Esophagus (tissue), 2 donors: Measurements from ENCODE around the gene CFL1. TPM values are rescaled to one million over a fixed set of nuclear protein-coding genes. Genes with fewer than 3 reads are reported as not detected.
A peak's percentile ranks its signal among the peaks of the same experiment; 100 is the strongest.

Experiments
- H3K27ac ChIP-seq, 2 donors: one replicate each; pipeline ENCODE4 v1.5.1; 2013; ENCODE audit warnings: low read depth in 2 of 2, mild to moderate bottlenecking in 2 of 2, inconsistent platforms in 1 of 2, low read length in 1 of 2, moderate library complexity in 1 of 2
- H3K27me3 ChIP-seq, 2 donors: one replicate each; pipeline ENCODE4 v1.6.1; 2013; ENCODE audit warnings: low read length in 2 of 2, control low read depth in 1 of 2, mild to moderate bottlenecking in 1 of 2; ENCODE audit not compliant: insufficient read depth in 2 of 2, control insufficient read depth in 1 of 2
- H3K36me3 ChIP-seq, 2 donors: one replicate each; pipeline ENCODE4 v1.6.1; 2013; ENCODE audit warnings: low read length in 1 of 2; ENCODE audit not compliant: control insufficient read depth in 2 of 2, insufficient read depth in 2 of 2
- H3K4me1 ChIP-seq, 2 donors: one replicate each; pipeline ENCODE4 v1.6.1; 2013; ENCODE audit warnings: low read length in 1 of 2; ENCODE audit not compliant: control insufficient read depth in 2 of 2, insufficient read depth in 2 of 2
- H3K4me3 ChIP-seq, 2 donors: one replicate each; pipeline ENCODE4 v1.5.1; 2013; ENCODE audit warnings: low read length in 2 of 2, mild to moderate bottlenecking in 2 of 2, low read depth in 1 of 2, moderate library complexity in 1 of 2
- H3K9me3 ChIP-seq, 2 donors: one replicate each; pipeline ENCODE4 v1.6.1; 2013; ENCODE audit warnings: mild to moderate bottlenecking in 2 of 2, low read depth in 1 of 2, low read length in 1 of 2, moderate library complexity in 1 of 2; ENCODE audit not compliant: control insufficient read depth in 2 of 2, insufficient read depth in 1 of 2
- WGBS, 2 donors: extraction: QIAGEN DNeasy Blood & Tissue Kit; methylation state at CpG; one replicate each; pipeline ENCODE4 v1.1.7; 2013; 5-methylcytosine and 5-hydroxymethylcytosine counted together
- polyA plus RNA-seq, 2 donors: library from polyadenylated mRNA; stranded (reverse); fragments of 200-250 nt; gene quantifications; one replicate each; pipeline ENCODE4 v1.2.3, GENCODE V29; 2013
- donor health status: healthy with polysubstance abuse.
- donor health status: Bipolar disorder and iron deficiency.

The CFL1 gene
- polyA plus RNA-seq, 2 donors: 361 to 694 TPM

DNA sequence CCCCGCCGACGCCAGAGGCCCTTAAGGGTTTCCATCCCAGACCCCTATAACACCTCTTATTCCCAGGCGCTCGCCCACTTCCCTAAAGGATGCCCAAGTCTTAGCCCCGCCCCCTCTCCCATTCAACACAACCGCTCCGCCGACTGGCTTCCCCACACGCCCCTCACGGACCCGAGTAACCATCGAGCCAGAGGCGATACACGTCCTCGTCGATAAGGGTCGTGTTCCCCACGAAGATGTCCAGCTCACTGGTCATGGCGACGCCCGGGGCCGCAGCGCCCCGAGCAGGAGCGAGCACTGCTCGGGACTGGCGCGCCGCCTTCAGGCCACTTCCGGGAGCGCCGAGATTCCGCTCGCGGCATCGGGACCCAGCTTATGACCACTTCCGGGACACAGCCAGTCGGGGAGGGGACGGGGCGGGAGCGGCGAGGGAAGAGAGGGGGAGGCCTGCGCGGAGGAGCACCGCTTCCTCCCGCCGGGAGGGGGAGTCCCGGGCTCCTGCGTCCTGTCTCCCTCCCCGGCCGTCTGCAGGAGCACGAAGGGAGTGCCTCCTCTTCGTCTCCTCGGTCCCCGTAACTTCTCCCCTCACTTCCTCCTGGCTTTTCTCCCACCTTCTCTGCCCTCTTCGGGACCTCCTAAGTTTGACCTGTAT, 30.3 kb upstream of the CFL1 start, which contains the start of gene FIBP:
FIBP (minus strand) TSS at position 309 of the 652 bp plus-strand sequence; CDS start at position 256, 53 bp downstream.
- no peaks in the 10 kb centered on the region for H3K27me3 ChIP-seq
- H3K4me3 ChIP-seq: peak within 1 kb of the TSS; percentile 54 to 68
- peak within 1 kb of the TSS; percentile 97 to 98 for H3K27ac ChIP-seq
- peaks cover 0 to 21% of the 10 kb centered on the region in 2 donors for H3K36me3 ChIP-seq
- H3K4me1 ChIP-seq: peaks cover 5 to 13% of the 10 kb centered on the region in 2 donors
- 0 to 1% methylated on average over 54 to 57 of the region's 57 CpGs for WGBS, 2 donors
- H3K9me3 ChIP-seq: no peaks in the 10 kb centered on the region

DNA sequence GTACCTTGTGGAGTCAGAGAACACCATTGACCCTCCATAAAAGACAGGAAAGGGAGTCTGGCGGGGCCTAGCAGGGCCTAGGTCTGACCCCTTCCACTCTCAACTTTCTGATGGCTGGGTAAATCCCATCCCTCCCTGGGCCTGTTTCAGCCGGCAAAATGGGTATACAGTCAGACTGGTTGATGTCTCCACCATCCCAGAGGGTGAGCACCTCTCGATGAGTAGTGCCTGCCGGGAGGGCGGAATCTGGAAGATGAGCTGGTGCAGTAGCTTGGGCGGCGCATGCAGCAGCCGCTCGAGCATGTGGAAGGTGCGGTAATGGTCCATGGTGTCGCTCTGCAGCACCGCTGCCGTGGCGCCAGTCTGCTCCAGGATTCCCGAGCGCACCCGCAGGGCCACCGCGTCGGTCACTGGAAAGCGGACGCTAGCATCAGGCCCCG, 29.8 kb upstream of the CFL1 start:
- Histone ChIP-seq H3K4me3 (peak overlapping the region; percentile 54 to 68), H3K36me3 (peaks cover 2 to 26% of the 10 kb centered on the region in 2 donors), H3K27ac (peak overlapping the region; percentile 97 to 98), H3K27me3 (no peaks in the 10 kb centered on the region), H3K4me1 (peaks cover 5 to 13% of the 10 kb centered on the region in 2 donors), H3K9me3 (no peaks in the 10 kb centered on the region)
- 4% methylated on average over 22 to 23 of the region's 23 CpGs for WGBS, 2 donors

DNA sequence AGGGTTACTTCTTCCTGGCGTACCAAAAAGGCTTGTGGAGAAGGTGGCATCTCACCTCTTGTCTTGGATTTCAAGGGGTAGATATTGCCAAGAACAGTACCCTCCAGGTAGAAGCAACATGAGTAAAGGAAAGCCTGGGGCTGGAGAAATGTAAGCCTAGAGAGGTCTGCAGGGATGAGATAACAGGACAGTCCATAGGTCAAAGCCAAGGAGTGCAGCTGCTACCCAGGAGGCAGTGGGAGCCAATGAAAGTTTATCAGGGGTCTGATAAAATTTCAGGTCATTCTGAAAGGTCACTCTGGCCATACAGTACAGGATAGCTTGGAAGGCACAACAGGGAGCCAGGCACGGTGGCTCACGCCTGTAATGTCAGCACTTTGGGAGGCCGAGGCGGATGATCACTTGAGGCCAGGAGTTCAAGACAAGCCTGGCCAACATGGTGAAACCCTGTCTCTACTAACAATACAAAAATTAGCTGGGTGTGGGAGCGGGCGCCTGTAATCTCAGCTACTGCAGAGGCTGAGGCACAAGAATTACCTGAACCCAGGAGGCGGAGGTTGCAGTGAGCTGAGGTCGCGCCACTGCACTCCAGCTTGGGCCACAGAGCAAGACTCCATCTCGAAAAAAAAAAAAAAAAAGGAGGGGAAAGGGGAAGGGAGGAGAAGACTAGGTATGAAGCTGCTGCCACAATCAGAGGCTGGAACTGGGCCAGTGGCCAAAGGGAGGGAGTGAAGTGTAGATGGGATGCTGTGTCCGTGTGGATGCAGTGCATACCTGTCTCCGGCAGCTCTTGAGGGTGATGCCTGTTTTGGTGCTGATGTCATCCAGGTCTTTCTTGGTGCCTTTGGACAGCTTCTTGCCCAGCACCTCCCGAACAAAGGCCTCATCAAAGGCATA, 29.1 kb upstream of the CFL1 start:
- no peaks in the 10 kb centered on the region for H3K27me3 ChIP-seq
- peak overlapping the region; percentile 97 to 98 for H3K27ac ChIP-seq
- H3K9me3 ChIP-seq: no peaks in the 10 kb centered on the region
- H3K36me3 ChIP-seq: peaks cover 2 to 33% of the 10 kb centered on the region in 2 donors
- H3K4me1 ChIP-seq: peaks cover 5 to 13% of the 10 kb centered on the region in 2 donors
- H3K4me3 ChIP-seq: peak overlapping the region in 1 of 2 donors; percentile 5
- WGBS, 2 donors: 80 to 82% methylated on average over 14 of the region's 14 CpGs

DNA sequence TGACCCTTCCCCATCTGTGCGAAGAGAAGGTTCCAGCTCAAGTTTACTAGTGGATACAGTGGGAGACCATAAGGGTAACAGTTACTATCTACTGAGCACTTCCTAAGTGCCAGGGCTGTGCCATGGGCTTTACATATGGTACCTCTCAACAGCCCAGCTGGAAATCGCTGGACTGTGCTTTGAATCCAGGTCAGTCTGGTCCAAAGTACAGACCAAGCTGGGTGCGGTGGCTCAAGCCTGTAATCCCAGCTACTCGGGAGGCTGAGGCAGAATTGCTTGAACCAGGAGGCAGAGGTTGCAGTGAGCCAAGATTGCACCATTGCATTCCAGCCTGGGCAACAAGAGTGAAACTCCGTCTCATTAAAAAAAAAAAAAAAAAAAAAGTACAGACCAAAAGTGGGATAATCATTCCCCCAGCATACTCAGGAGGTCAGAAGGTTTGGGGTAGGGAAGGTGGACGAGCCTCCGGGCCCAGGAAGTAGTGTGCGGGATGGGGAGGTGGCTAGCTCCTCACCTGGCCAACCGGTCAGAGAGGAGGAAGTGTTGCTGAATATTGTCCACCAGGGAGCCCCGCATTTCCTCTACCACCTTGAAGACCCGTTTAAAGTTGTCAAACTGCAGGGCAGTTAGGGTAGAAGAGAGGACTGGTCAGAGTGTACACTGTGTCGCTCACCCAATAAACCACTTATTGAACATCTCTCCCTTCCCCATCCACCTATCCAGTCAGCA, 28.0 kb upstream of the CFL1 start:
- peaks cover 2 to 34% of the 10 kb centered on the region in 2 donors for H3K36me3 ChIP-seq
- 90% methylated on average over 12 of the region's 12 CpGs for WGBS, 2 donors
- no peak overlapping the region for H3K27ac ChIP-seq
- H3K9me3 ChIP-seq: no peaks in the 10 kb centered on the region
- no peaks in the 10 kb centered on the region for H3K27me3 ChIP-seq
- H3K4me1 ChIP-seq: peaks cover 0 to 6% of the 10 kb centered on the region in 2 donors
- no peak overlapping the region for H3K4me3 ChIP-seq

DNA sequence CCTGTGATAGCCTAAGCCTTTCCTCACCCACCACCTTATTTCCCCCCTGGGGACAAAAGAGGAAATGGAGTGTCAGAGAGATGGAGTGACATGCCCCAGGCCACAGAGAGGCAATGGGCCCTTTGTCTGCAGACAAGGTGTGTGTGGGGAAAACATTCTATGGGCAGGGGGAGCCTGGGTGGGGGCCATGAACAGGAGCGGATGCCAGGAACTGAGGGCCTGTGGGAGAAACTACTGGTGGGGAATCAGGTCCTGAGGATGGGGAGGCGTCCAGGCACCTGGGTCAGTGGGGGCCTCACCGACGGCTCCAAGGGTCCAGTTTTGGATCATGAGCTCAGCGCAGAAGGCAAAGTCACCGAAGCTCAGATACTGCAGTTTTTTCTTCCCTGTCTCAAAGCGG, 27.3 kb upstream of the CFL1 start:
- Histone ChIP-seq H3K27ac (no peak overlapping the region), H3K4me1 (peaks cover 0 to 6% of the 10 kb centered on the region in 2 donors), H3K9me3 (no peaks in the 10 kb centered on the region), H3K27me3 (no peaks in the 10 kb centered on the region), H3K36me3 (peaks cover 2 to 34% of the 10 kb centered on the region in 2 donors), H3K4me3 (no peak overlapping the region)
- WGBS, 2 donors: 92 to 96% methylated on average over 7 of the region's 7 CpGs

DNA sequence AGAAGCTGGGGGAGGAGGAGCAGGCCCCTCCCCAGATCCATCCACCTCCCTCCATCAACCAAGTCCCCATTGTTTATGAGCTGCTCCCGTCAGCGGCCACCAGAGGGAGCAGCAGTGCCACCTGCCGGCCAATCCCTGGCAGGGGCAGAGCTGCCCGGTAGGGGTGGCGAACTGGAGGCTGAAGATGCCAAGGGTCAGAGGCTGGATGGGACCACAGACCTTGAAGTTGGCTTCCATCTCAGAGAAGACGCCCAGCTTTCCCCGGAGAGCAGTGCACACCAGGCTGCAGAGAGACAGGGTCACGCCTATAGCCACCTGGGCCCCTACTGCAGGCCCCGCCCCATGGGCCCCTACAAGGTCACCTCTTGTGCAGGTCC, 26.7 kb upstream of the CFL1 start:
- Histone ChIP-seq H3K36me3 (peaks cover 2 to 34% of the 10 kb centered on the region in 2 donors), H3K27ac (no peak overlapping the region), H3K4me3 (no peak overlapping the region), H3K27me3 (no peaks in the 10 kb centered on the region), H3K9me3 (no peaks in the 10 kb centered on the region), H3K4me1 (peaks cover 0 to 7% of the 10 kb centered on the region in 2 donors)
- WGBS, 2 donors: 19 to 21% methylated on average over 8 to 9 of the region's 9 CpGs

DNA sequence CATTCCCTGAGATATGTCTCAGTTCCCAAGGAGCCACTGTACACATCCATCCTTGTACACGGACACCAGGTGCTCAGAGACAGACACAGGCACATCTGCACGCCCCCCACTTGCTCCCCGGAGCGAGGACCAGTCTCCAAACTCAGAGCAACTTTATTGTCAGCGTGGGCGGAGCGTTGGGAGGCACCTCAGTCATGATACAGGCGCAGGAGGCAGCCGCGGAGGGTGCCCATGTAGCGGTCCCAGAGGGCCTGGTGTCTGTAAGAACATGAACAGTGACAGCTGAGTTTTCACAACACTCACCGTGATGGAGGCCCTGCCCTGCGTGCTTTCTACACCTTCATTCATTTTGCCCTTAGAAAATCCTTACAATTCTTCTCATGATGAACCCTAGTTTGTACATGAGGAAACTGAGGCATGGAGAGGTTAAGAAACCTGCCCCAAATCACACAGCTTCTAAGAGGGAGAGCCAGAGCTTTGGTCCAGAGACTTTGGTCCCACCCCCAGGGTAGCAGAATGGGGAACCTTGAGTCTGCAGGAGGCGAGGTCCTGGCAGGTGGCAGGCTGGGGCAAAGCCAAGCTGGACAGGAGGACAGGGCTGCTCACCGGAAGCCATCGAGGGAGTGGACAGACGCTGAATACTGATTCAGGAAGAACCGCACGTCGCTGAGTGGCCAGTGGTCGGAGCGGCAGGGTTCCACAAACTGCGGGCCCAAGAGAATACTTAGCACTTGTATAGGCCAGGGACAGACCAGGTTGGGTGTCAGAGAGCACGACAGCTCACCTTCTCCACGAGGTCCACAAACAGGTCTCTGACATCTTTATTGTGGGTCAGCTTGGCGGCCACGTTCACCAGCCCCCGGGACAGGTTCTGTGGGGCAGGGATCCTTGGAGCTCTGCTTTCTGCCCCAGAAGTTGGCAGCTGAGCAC, 26.1 kb upstream of the CFL1 start:
- Histone ChIP-seq H3K4me1 (peaks cover 0 to 8% of the 10 kb centered on the region in 2 donors), H3K4me3 (no peak overlapping the region), H3K27me3 (no peaks in the 10 kb centered on the region), H3K27ac (no peak overlapping the region), H3K9me3 (no peaks in the 10 kb centered on the region), H3K36me3 (peaks cover 2 to 34% of the 10 kb centered on the region in 2 donors)
- WGBS, 2 donors: 82% methylated on average over 28 of the region's 28 CpGs

DNA sequence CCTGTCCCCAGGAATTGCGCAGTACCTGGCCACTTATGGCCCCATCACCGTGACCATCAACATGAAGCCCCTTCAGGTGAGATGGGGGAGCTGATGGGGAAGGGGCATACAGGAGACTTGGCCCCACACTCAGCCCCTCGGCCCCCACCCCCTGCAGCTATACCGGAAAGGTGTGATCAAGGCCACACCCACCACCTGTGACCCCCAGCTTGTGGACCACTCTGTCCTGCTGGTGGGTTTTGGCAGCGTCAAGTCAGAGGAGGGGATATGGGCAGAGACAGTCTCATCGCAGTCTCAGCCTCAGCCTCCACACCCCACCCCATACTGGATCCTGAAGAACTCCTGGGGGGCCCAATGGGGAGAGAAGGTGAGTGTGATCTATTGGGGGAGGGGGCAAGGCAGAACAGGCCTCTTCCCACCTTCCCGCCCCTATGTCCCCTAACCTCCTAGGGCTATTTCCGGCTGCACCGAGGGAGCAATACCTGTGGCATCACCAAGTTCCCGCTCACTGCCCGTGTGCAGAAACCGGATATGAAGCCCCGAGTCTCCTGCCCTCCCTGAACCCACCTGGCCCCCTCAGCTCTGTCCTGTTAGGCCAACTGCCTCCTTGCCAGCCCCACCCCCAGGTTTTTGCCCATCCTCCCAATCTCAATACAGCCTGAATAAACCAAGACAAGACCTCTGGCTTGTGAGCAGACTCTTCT, 25.2 kb upstream of the CFL1 start:
- no peaks in the 10 kb centered on the region for H3K27me3 ChIP-seq
- no peak overlapping the region for H3K27ac ChIP-seq
- WGBS, 2 donors: 90% methylated on average over 13 of the region's 13 CpGs
- H3K4me1 ChIP-seq: peaks cover 0 to 8% of the 10 kb centered on the region in 2 donors
- H3K36me3 ChIP-seq: peaks cover 2 to 34% of the 10 kb centered on the region in 2 donors
- no peak overlapping the region for H3K4me3 ChIP-seq
- no peaks in the 10 kb centered on the region for H3K9me3 ChIP-seq
